IMR-90 (cell line): ENCODE measurements around the gene VWA8. TPM values are rescaled to one million over a fixed set of nuclear protein-coding genes. Genes with fewer than 3 reads are reported as not detected.

Experiments used
- ATAC-seq: fragments of 200-7000 bp; cut with Tn5 transposase; 2 replicates; pipeline ENCODE4 v1.9.1; 2020; ENCODE audit warnings: low read depth, mild to moderate bottlenecking, moderate library complexity
- BruUV-seq: library from RNA; stranded (reverse); fragments of 400-500 nt; replicated peaks from 2 replicates; lab custom pipeline; 2021; lab: Mats Ljungman, UMichigan
- CTCF ChIA-PET: fragments of 300-600 bp; formaldehyde crosslinking; extraction: SDS; loops from one replicate; lab custom pipeline; 2021; ENCODE audit warnings: antibody characterized with exemption; lab: Yijun Ruan, JAX
- POLR2A ChIA-PET: fragments of 300-600 bp; sonication (Branson Sonifier 250); formaldehyde crosslinking; loops from one replicate; lab custom pipeline; 2022; ENCODE audit warnings: antibody characterized with exemption; ENCODE audit not compliant: unreplicated experiment; lab: Charles Lee
- DNase-seq: peaks from one replicate; pipeline ENCODE4 v3.0.0; 2013
- H2AFZ ChIP-seq: replicated peaks from 2 replicates; pipeline ENCODE3; 2013; ENCODE audit warnings: low read length, mild to moderate bottlenecking; ENCODE audit not compliant: poor library complexity
- H2AK5ac ChIP-seq: 2 replicates; pipeline ENCODE4 v1.6.1; 2013; ENCODE audit warnings: low read depth, low read length, inconsistent platforms
- H2AK9ac ChIP-seq: replicated peaks from 2 replicates; pipeline ENCODE3; 2013; ENCODE audit warnings: mild to moderate bottlenecking, low read depth, low read length, moderate library complexity; ENCODE audit not compliant: poor library complexity
- H2BK120ac ChIP-seq: 2 replicates; pipeline ENCODE4 v1.6.1; 2013; ENCODE audit warnings: low read depth, low read length, inconsistent platforms
- H2BK15ac ChIP-seq: 3 replicates; pipeline ENCODE4 v1.6.1; 2013; ENCODE audit warnings: low read depth, low read length, inconsistent platforms
- H2BK20ac ChIP-seq: 2 replicates; pipeline ENCODE4 v1.6.1; 2013; ENCODE audit warnings: low read depth, mild to moderate bottlenecking, inconsistent platforms, low read length, moderate library complexity
- H2BK5ac ChIP-seq: 2 replicates; pipeline ENCODE4 v1.6.1; 2013; ENCODE audit warnings: mild to moderate bottlenecking, low read depth, low read length, inconsistent platforms; ENCODE audit not compliant: poor library complexity, severe bottlenecking
- H3K14ac ChIP-seq: replicated peaks from 2 replicates; pipeline ENCODE4 v1.6.1; 2013; ENCODE audit warnings: low read depth, low read length, inconsistent platforms
- H3K18ac ChIP-seq: 2 replicates; pipeline ENCODE4 v1.6.1; 2013; ENCODE audit warnings: low read depth, low read length, control low read depth
- H3K23ac ChIP-seq: 2 replicates; pipeline ENCODE4 v1.6.1; 2013; ENCODE audit warnings: low read depth, low read length, inconsistent platforms
- H3K27ac ChIP-seq: 2 replicates; pipeline ENCODE4 v1.5.1; 2013; ENCODE audit warnings: mild to moderate bottlenecking, control low read depth, low read length; ENCODE audit not compliant: insufficient read depth
- H3K27me3 ChIP-seq: 2 replicates; pipeline ENCODE4 v1.6.1; 2013; ENCODE audit warnings: low read length; ENCODE audit not compliant: control insufficient read depth, insufficient read depth
- H3K36me3 ChIP-seq: 2 replicates; pipeline ENCODE4 v1.6.1; 2013; ENCODE audit warnings: low read length, mixed read lengths; ENCODE audit not compliant: control insufficient read depth, insufficient read depth
- H3K4ac ChIP-seq: 2 replicates; pipeline ENCODE4 v1.6.1; 2013; ENCODE audit warnings: low read depth, low read length, inconsistent platforms
- H3K4me1 ChIP-seq: 2 replicates; pipeline ENCODE4 v1.6.1; 2013; ENCODE audit warnings: low read length, mixed read lengths; ENCODE audit not compliant: control insufficient read depth, insufficient read depth
- H3K4me2 ChIP-seq: 2 replicates; pipeline ENCODE4 v1.6.1; 2013; ENCODE audit warnings: low read depth, mild to moderate bottlenecking, control low read depth, low read length, moderate library complexity
- H3K4me3 ChIP-seq: 2 replicates; pipeline ENCODE4 v1.5.1; 2013; ENCODE audit warnings: low read depth, mild to moderate bottlenecking, control low read depth, low read length, moderate library complexity; ENCODE audit not compliant: insufficient read depth
- H3K56ac ChIP-seq: 2 replicates; pipeline ENCODE4 v1.6.1; 2013; ENCODE audit warnings: low read length, inconsistent platforms; ENCODE audit not compliant: insufficient read depth; ENCODE audit errors: extremely low read depth
- H3K79me1 ChIP-seq, 2 experiments: 2 replicates each; pipeline ENCODE4 v1.6.1; 2013; ENCODE audit warnings: low read length in 2 of 2, inconsistent platforms in 1 of 2, low read depth in 1 of 2
- H3K9ac ChIP-seq: 2 replicates; pipeline ENCODE4 v1.6.1; 2013; ENCODE audit warnings: low read depth, low read length, control low read depth
- H3K9me1 ChIP-seq: 2 replicates; pipeline ENCODE4 v1.6.1; 2013; ENCODE audit warnings: low read length, inconsistent platforms; ENCODE audit not compliant: insufficient read depth
- H3K9me3 ChIP-seq: 2 replicates; pipeline ENCODE4 v1.6.1; 2013; ENCODE audit warnings: low read length; ENCODE audit not compliant: control insufficient read depth, insufficient read depth
- H4K20me1 ChIP-seq: 2 replicates; pipeline ENCODE4 v1.6.1; 2013; ENCODE audit warnings: low read length, inconsistent platforms; ENCODE audit not compliant: insufficient read depth
- H4K5ac ChIP-seq: 2 replicates; pipeline ENCODE4 v1.6.1; 2013; ENCODE audit warnings: mild to moderate bottlenecking, low read depth, low read length, control low read depth
- H4K8ac ChIP-seq, 2 experiments: 2 replicates each; pipeline ENCODE4 v1.6.1; 2013; ENCODE audit warnings: low read depth in 2 of 2, low read length in 2 of 2, control low read depth in 1 of 2, inconsistent platforms in 1 of 2
- H4K91ac ChIP-seq: 2 replicates; pipeline ENCODE4 v1.6.1; 2013; ENCODE audit warnings: low read depth, low read length, inconsistent platforms; ENCODE audit not compliant: insufficient read depth
- BHLHE40 ChIP-seq: fragments of 150-350 bp; IDR thresholded peaks from 2 replicates; pipeline ENCODE4 v1.6.1; 2016; ENCODE audit warnings: mild to moderate bottlenecking, low read depth, low read length
- CEBPB ChIP-seq: IDR thresholded peaks from 2 replicates; pipeline ENCODE4 v1.6.1; 2012; ENCODE audit warnings: low read depth, low read length, improper control_type of control experiment
- CTCF ChIP-seq: conservative IDR thresholded peaks from 2 replicates; pipeline ENCODE4 v1.5.1; 2012; ENCODE audit warnings: mild to moderate bottlenecking, low read depth, low read length, improper control_type of control experiment
- ELK1 ChIP-seq: fragments of 150-350 bp; IDR thresholded peaks from 2 replicates; pipeline ENCODE4 v1.6.1; 2016; ENCODE audit warnings: low read depth, mild to moderate bottlenecking, low read length, moderate library complexity, borderline replicate concordance
- FOS ChIP-seq: fragments of 150-350 bp; IDR thresholded peaks from 2 replicates; pipeline ENCODE4 v1.6.1; 2016; ENCODE audit warnings: low read depth, low read length
- MAFK ChIP-seq: IDR thresholded peaks from 2 replicates; pipeline ENCODE4 v1.6.1; 2012; ENCODE audit warnings: low read depth, low read length, improper control_type of control experiment
- MAZ ChIP-seq: IDR thresholded peaks from 2 replicates; pipeline ENCODE4 v1.6.1; 2012; ENCODE audit warnings: low read depth, mild to moderate bottlenecking, low read length, improper control_type of control experiment, moderate library complexity, borderline replicate concordance
- MXI1 ChIP-seq: IDR thresholded peaks from 2 replicates; pipeline ENCODE4 v1.6.1; 2012; ENCODE audit warnings: low read depth, mild to moderate bottlenecking, low read length, moderate library complexity, borderline replicate concordance
- NFE2L2 ChIP-seq: fragments of 150-350 bp; IDR thresholded peaks from 2 replicates; pipeline ENCODE4 v1.6.1; 2016; ENCODE audit warnings: low read depth, mild to moderate bottlenecking, low read length
- POLR2A ChIP-seq: IDR thresholded peaks from 2 replicates; pipeline ENCODE4 v1.6.1; 2012; ENCODE audit warnings: mild to moderate bottlenecking, low read depth, low read length
- RAD21 ChIP-seq: IDR thresholded peaks from 2 replicates; pipeline ENCODE4 v1.6.1; 2012; ENCODE audit warnings: low read length, improper control_type of control experiment
- RCOR1 ChIP-seq: IDR thresholded peaks from 2 replicates; pipeline ENCODE4 v1.6.1; 2012; ENCODE audit warnings: mild to moderate bottlenecking, low read length, improper control_type of control experiment; ENCODE audit not compliant: insufficient replicate concordance
- SMC3 ChIP-seq: fragments of 150-350 bp; IDR thresholded peaks from 2 replicates; pipeline ENCODE4 v1.6.1; 2016; ENCODE audit warnings: low read depth, mild to moderate bottlenecking, antibody characterized with exemption, low read length, moderate library complexity
- USF2 ChIP-seq: fragments of 150-350 bp; IDR thresholded peaks from 2 replicates; pipeline ENCODE4 v1.6.1; 2017; ENCODE audit warnings: mild to moderate bottlenecking, antibody characterized with exemption, low read length, low read depth
- WGBS, 2 experiments: methylation state at CpG; one replicate each; pipeline versions ENCODE4 v1.1.5 to v1.1.7; 2013; ENCODE audit warnings: missing lambda C conversion rate in 2 of 2; ENCODE audit not compliant: insufficient read length in 1 of 2; ENCODE audit errors: extremely low coverage in 2 of 2; 5-methylcytosine and 5-hydroxymethylcytosine counted together
- dilution Hi-C: fragments of 300-500 bp; cut with HindIII; formaldehyde crosslinking; loops from one replicate; pipeline ENCODE4 v1.14.3; 2018; ENCODE audit warnings: low sequenced_read_pairs; ENCODE audit not compliant: unreplicated experiment
- in situ Hi-C: fragments of 300-500 bp; cut with MboI; formaldehyde crosslinking; loops from 3 replicates; pipeline ENCODE4 v1.14.3; 2019; ENCODE audit warnings: low sequenced_read_pairs, inconsistent platforms, mixed read lengths
- intact Hi-C: fragments of 100-400 bp; cut with micrococcal nuclease; formaldehyde crosslinking; loops from 2 replicates; pipeline ENCODE4 v1.10.0; 2022
- polyA plus RNA-seq, 3 experiments: library from polyadenylated mRNA; depleted of rRNA; stranded (reverse); fragments of >200 nt; gene quantifications; 2 replicates each; pipeline ENCODE4 v1.2.3, GENCODE V29; 2012; ENCODE audit warnings: low replicate concordance in 1 of 3
- total RNA-seq: library from RNA; depleted of rRNA; stranded (reverse); fragments of >200 nt; gene quantifications from 2 replicates; pipeline ENCODE4 v1.2.3, GENCODE V29; 2012

The VWA8 gene
- total and polyA plus RNA-seq, 2 of the 4 experiments (the other 2 are of a cell fraction), result 5.9 to 18.3 TPM

- no peaks in the 10 kb centered on the region for H3K4me1 ChIP-seq
- in situ Hi-C loops, result no loop called here
- no peak for ATAC-seq
- intact Hi-C loops, result no loop called here
- no peak overlapping the region for H2AK5ac ChIP-seq
- dilution Hi-C loops, result no loop called here
- peaks cover 2% of the 10 kb centered on the region; the same call in 1 of the 2 replicates for H3K9me1 ChIP-seq
- H3K14ac ChIP-seq, result no peak overlapping the region
- no peak overlapping the region for H3K56ac ChIP-seq
- no TSS peak for BruUV-seq
- H2AFZ ChIP-seq, result no peak overlapping the region
- H4K91ac ChIP-seq, result no peak overlapping the region
- peak overlapping the region; percentile 67; the same call in 1 of the 2 replicates for H3K4me2 ChIP-seq
- ChIA-PET CTCF (no interaction called here), POLR2A (no interaction called here)
- H4K20me1 ChIP-seq, result no peaks in the 10 kb centered on the region
- no peak overlapping the region for H4K8ac ChIP-seq
- no peak overlapping the region for H2BK5ac ChIP-seq
- H3K9me3 ChIP-seq, result no peaks in the 10 kb centered on the region
- no peaks in the 10 kb centered on the region for H3K27me3 ChIP-seq
- no peak overlapping the region for H2BK20ac ChIP-seq
- no peak overlapping the region for H3K18ac ChIP-seq
- H2AK9ac ChIP-seq, result no peak overlapping the region
- no peaks in the 10 kb centered on the region for H3K36me3 ChIP-seq
- peak; percentile 12 for DNase-seq
- WGBS, 2 experiments, result no CpG with 5 or more reads among the region's 2 CpGs
- no peak overlapping the region for H3K4ac ChIP-seq
- no peak for TF ChIP-seq MAZ
- TF ChIP-seq MXI1, result no peak
- TF ChIP-seq POLR2A, result no peak
- no peak for TF ChIP-seq BHLHE40
- TF ChIP-seq RCOR1, result no peak
- no peak for TF ChIP-seq MAFK
- TF ChIP-seq FOS, result no peak
- no peak for TF ChIP-seq SMC3
- TF ChIP-seq CTCF, result no peak
- no peak for TF ChIP-seq USF2
- TF ChIP-seq CEBPB, result no peak
- no peak for TF ChIP-seq RAD21
- no peak for TF ChIP-seq NFE2L2
- no peak for TF ChIP-seq ELK1
- H4K5ac ChIP-seq, result peak overlapping the region; percentile 31; the same call in 1 of the 2 replicates
- H2BK120ac ChIP-seq, result no peak overlapping the region
- no peak overlapping the region for H3K9ac ChIP-seq
- no peak overlapping the region for H3K4me3 ChIP-seq
- no peak overlapping the region for H2BK15ac ChIP-seq
- H3K27ac ChIP-seq, result no peak overlapping the region
- peak overlapping the region; percentile 59; the same call in 1 of the 2 replicates for H3K23ac ChIP-seq
- peaks cover 0 to 3% of the 10 kb centered on the region in 2 experiments; a peak in 2 of 4 replicates for H3K79me1 ChIP-seq
Measured at GRCh38 chr13:41837629-41838028, 123.3 kb downstream of the VWA8 start.
